Stimulated activated CD4-positive, alpha-beta T cell treated with anti-CD3 and anti-CD28 coated beads, Interleukin-2, amount 100 ng/mL, for 4 hours (primary cell): Measurements from ENCODE around the gene MIOS.

ENCODE experiments used
- DNase-seq: peaks from one replicate; pipeline ENCODE4 v3.0.0-alpha.2; 2020; ENCODE audit warnings: low read depth

Gene MIOS

DNA sequence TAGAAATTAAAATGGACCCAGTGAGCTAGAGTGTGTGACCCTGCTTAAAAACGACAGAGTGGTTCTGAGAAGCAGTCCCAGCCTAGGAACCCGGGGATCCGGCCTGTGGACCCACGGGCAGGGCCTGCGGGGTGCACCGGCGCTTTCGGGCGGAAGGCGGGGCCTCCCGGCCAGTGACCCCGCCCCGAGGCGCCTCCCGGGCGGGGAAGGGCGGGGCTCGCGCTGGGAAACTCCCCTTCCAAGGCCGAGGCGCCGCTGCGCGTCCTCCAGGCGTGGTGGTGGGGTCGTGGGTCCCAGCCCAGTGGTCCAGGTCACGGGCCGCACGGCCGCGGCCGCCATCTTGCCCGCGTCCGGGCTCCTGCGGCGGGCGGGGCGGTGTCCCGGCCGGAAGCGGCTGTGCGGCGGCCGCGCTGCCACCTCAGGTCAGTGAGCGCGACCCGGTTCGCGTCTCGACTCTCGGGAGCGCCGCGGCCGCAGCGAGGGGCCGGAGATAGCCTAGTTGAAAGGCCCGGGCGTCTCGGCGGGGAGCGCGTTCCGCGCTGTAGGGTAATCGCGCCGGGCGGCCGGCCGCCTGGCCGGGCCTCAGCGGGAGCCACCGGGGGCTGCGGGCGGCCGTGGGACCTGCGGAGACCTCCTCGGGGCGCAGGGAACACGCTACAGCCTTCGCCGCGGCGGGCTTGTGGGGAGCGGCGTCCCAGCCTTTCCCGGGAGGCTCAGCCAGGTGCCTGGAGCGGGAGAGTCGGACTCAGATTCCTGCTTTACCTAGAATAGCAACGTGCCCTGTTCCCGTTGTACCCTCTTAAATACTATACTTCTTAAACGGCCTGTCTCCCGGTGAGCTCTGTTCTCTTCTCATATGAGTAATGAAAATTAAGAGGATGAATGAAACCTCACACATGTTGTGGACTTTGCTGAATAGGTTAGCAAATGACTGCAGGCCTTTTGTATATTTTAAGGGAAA lies at the start of gene MIOS:
Gene MIOS, plus strand, starts transcription at position 234 of the 961 bp plus-strand sequence. CDS start 5,592 bp downstream, outside the sequence.
- peak; percentile 73 for DNase-seq

DNA sequence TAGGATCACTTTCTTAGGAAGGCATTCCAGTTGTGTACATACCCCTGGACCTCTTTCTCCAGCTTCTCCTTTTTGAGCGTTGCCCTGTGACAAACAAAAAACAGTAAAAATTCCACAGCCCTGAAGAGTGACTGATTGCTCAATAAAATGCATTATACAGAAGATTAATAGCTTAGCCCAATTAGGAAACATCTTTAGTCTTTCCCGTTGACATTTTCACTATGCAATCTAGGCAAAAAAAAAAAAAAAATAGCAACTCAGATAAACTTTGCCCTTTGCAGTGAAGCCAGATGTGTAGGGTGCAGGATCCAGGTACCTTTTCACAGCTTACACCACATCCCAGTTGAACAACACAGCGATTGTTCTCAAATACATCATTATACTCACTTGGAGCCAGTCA lies 48.9 kb upstream of the MIOS start:
- no peak for DNase-seq

DNA sequence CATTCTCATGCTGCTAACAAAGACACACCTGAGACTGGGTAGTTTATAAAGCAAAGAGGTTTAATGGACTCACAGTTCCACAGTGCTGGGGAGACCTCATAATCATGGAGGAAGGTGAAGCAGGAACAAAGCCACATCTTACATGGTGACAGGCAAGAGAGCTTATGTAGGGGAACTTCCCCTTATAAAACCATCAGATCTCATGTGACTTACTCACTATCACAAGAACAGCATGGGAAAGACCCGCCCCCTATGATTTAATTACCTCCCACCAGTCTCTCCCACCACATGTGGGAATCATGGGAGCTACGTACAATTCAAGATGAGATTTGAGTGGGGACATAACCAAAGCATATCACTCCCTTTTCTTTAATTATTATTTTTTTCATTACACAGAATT lies 47.6 kb upstream of the MIOS start:
- DNase-seq, result no peak

DNA sequence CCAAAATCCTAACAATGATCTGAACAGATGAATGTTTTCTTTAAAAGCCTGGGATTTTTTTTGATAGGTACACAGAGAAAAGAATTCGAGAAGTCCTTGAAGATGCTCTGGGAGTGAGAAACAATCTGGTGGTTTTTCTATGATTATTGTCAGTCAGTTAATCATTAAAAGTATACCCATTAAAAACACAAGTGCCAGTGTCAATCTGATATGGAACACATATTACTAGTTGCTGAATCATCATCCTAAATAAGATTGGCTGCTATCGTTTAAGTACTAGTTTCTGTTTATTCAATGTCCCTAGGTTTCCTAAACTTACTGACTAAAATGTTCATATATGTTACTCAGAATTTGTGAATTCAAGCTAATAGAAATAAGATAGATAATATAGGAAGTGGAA lies 47.2 kb upstream of the MIOS start:
- DNase-seq, result no peak

DNA sequence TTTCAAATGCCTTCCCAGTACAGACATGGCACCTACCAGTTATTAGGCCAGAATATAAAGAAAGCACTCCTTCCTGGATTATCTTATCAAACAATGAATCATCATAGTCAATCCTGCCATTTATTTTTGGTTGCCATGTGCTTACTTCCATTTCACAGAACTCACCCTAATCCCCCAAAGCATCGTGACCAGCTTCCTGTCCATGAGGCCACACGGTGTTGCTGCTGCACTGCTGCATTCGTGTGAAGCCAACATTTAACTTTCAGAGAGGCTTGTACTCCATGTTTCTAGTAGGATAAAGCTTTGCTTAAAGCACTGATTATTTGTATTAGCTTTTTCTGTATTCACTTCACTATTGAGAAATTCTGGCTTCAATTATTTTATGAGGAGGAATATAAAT lies 45.4 kb upstream of the MIOS start:
- no peak for DNase-seq

DNA sequence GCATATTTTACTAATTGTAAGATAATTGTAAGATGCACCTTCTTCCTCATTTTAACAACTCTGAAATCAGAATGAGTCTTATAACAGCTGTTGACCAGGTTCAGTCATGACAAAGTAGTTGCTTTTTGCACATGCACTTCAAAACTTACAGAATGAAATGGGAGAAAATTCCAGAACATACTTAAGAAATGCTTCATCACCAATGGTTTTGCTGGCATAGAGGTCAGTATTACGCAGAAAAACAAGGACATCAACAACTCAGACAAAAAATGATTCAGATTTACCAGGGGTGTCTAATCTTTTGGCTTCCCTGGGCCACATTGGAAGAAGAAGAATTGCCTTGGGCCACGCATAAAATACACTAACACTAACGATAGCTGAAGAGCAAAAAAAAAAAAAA lies 44.3 kb upstream of the MIOS start:
- no peak for DNase-seq

DNA sequence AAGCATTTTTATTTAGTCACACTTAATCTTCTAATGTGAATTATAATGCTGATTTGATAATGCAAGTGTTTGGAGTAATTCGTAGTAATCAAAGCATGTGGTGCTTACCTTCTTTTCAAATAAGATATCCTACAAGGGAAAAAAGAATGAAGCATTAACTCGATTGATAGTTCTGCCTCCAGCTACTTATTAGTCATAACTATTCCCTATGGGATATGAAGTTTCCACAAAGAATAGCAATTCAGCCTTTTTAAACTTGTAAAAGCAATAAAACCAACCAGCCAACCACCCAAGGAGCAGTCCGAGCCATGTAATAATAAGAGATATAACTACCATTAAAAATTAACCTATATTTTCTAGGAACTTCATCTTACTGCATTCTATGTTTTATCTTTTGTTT lies 42.6 kb upstream of the MIOS start:
- no peak for DNase-seq

DNA sequence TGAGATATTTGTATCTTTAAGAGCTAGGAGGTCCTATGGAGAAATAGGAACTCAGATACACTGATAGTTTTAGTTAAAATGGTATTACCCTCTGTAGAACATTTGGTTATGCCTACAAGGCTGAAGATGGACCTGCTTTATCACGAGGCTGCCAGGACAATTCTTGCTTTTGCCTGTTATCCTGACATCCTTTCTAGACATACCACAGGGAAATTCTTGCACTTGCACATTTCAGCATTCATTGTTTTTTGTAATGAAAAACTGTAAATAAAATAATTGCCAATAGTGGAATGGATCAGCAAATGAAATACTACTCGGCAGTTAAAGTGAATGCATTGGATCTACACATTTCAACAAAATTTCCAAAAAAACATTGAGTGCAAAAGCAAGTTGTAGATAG lies 40.7 kb upstream of the MIOS start:
- no peak for DNase-seq

DNA sequence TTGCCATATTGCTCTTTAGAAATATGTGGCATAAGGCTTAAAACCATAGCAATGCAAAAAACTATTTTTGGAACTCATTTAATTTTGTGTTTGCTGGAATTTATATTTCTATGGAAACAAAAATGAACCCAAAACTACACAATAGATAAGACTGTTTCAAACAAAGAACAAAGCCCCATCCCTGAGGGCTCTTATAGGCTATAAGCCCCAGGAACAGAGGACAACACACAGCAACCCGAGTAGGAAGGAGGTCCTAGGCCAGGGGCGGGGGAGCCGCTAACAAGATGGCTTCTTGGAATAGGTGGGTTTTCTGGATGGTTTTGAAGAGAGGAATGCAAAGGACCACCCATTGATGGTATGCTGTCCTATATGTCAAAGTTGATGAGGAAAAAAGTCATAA lies 39.6 kb upstream of the MIOS start:
- DNase-seq, result no peak

DNA sequence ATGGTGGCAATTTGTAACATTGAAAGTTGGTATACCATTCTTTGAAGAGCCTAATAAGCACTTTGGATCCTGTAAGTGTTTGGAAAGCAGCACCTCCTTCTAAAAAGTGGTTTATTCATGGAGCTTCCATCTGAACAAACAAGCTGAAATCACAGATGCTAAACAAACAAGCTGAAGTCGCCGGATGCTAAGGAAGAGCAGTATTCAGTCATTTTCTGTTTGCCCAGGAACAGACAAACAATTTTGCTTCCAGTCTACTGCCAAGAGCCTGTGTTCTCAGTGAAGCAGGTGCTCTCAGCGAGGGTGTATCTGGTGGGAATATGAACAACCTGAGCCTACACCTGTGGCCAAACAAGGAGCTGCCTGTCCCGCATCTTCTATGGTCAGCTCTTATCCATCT lies 37.4 kb upstream of the MIOS start:
- DNase-seq, result no peak

DNA sequence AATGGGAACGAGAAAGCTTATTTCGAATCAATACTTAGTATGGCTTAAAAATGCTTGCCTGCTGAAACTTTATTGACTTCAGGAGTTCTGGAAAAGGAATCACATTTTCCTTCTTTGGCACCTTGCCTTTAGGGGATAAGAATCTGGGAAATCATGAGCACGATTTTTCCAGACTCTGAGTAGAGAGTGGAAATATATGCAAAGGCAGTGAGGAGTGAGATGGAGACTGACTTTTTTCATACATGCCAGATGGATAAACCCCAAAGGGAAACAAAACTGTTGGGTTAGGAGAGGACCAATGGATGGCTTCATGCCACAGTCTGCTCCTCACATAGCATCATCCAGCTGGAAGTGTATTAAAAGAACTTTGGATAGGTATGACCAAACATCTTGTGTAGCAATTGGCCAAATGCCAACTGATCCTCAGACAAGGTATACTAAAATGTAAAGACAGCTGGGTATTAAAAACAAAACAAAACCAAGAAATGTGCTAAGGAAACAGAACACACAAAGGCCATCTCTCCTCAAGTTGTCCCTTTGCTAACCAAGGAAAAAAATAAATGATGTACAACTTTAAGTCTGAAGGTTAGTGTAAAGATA lies 32.8 kb upstream of the MIOS start:
- DNase-seq, result no peak

DNA sequence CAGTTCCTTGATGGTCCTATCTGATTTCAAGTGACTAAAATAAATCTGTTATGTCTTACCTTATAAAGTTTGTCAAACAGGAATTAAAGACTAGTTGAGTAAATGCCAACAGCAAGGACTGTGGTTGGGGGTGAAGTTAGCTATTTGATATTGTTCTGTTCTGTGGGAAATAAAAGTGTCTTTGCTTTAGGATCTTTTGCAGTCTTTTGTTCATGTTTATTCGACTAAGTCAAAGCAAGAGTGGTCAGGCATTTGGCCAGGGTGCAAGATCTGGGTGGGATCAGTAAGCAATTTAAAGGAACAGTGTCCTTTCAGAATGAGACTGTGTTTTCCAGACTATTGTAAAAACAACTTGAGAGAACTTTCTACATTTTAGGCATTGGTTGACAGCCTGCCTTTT lies 31.0 kb upstream of the MIOS start, which contains the start of gene COL28A1:
Gene COL28A1, minus strand, starts transcription at position 183 of the 400 bp plus-strand sequence. CDS start 2,998 bp downstream, outside the sequence.
- no peak for DNase-seq

DNA sequence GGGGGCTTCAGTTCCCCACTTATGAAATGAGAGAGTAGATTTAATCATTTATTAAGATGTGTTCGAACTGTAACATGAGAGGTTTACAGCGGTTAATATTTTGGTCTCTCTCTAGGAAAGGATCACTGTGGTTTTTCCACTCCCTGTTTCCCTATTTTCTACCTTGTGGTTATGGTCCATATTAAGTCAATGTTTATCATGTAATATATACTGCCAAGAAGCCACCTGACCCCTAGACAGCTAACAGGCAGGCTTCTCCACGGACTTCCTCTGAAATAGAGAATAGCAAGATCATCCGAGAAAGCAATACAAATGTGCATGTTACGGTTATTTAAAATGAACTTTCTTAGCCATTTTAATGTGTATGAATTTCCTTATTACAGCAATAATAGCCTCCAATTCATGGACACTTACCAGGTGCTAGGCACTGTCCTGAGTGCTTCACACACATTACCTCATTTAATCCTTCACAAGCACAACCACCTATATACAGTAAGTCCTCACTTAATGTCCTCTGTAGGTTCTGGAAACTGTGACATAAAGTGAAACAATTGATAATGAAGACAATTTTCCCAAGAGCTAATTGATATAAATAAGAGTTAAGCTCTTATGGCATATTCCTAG lies 30.2 kb upstream of the MIOS start:
- DNase-seq, result no peak

DNA sequence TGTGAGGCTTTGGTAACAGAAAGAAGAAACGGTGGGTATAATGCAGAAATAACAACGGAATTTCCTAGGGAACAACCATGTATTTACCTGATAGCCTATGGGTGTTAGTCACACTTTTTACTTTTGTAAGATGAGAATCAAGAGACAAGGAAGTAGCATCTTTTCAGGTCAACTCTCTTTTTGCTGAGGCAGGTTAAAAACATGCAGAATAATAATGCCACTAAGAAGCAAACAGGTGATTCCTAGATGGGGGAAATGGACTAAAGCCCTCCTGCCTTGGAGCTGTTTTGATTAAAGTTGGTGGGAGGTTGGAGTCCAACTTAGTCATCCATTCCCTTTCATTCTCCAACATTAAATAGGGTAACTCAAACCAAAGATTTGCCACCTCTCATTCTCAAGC lies 29.0 kb upstream of the MIOS start:
- DNase-seq, result no peak

DNA sequence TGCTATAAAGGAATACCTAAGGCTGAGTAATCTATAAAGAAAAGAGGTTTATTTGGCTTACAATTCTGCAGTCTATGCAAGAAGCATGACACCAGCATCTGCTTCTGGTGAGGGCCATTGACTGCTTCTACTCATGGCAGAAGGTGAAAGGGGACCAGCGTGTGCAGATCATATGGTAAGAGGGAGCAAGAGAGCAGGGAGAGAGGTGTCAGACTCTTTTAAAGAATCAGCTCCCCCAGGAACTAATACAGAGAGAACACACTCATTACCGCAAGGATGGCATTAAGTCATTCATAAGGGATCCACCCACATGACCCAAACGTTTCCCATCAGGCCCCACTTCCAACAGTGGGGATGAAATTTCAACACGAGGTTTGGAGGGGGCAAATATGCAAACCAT lies 27.5 kb upstream of the MIOS start:
- no peak for DNase-seq

DNA sequence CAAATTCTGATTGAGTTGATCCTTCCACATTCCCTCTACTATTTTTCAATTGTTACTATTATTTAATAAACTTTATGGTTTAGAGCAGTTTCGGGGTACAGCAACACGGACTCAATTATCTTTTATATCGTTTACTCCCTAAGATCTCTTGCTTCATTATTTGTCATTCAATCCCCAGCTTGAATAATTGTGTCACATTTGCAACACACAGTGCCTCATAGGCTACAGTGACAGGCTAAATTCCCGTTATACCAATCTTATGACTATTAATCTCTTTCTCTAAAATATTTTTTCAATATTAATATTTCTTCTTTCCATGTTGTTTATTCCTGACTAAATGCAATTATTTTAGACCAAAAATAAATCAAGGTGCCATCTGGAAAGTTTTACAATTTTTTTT lies 27.0 kb upstream of the MIOS start:
- DNase-seq, result no peak

DNA sequence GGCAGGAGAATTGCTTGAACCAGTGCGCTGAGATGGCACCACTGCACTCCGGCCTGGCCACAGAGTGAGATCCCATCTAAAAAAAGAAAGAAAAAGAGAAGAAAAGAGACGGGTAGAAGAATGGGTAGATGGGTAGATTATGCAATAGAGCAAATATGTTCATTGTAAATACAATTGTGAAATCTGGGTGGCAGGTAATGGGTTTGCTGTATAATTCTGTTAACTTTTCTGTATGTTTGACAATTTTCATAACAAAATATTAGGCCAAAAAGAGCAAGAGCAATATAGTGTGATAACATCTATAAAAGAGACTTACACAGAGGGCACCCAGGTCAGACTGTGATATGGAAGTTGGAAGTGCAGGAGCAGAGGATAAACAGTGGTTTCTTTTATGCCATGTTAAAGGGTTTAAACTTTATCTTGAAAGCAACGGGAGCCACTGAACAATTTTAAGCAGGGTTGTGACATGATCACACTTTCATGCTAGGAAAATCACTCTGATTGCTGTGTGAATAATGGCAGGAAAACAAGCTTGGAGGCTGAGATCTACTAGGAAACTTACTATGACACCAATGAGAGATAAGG lies 24.3 kb upstream of the MIOS start:
- no peak for DNase-seq

DNA sequence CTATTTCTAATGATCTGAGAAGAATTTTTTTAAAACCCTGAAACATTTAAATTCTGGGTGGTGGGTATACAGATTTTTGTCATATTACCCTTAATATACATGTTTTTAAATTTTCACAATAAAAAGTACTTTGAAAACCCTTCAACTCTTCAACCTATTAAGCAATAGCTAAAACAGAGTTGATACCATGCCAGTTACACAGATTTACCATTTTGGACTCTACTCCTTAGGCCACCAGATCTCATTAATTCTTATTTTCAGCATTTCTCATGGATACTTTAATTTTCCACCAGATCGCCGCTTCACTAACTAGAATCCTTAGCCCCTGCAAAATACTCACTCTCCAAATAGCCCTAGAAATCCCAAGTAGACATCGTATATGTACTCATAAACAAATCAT lies 18.3 kb upstream of the MIOS start:
- no peak for DNase-seq

DNA sequence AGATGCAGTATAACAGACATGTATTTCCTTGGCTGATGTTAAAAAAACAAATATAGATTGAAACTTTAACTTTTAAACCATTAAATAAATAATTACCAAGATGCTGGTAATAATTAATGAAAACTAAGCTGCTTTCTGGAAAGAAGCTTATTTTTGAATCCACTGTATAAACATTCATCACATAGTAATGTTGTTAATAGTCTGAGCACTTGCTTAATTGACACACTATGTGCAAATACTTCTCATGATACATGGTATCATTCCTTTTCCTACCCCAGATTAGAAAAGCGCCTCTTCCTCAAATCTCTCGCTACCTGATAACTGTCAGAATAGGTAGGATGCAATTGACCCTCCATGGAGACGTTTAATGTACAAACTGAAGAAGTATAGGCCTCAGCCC lies 16.0 kb upstream of the MIOS start:
- no peak for DNase-seq

DNA sequence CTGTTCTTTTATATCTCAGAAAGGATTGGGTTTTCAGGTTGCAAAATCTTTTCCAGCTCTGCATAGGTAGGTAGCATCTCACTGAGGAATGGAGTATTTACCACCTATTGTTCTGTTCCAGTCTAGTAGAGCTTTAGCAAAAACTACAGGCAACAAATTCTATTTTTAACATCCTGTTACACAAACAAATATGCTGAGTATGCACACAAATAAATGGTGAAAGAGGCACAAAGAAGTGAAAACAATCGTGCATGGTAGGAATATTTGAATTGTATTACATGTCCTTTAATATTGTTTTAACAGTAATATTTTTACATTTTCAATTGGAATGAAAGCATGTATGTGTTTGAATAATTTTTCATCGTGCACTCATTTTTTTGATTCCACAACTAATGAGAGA lies 14.5 kb upstream of the MIOS start:
- no peak for DNase-seq

DNA sequence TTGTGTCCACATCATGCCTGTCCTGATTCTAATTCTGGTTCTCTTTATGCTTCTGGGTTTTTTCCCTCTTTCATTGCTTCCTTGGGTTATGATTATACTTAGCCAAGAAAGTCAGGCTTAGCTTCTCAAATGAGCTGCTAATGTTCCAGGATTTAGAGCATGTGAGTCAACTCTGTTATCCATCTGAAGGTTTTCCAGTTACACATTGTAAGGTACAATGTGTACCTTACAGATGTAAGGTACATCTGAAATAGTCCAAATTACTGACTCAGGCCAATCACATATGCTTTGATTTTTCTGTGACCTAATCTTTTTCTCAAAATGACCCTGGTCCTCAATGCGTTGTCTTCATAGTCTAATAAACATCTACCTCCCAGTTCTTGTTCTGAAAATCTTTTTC lies 13.3 kb upstream of the MIOS start:
- no peak for DNase-seq

DNA sequence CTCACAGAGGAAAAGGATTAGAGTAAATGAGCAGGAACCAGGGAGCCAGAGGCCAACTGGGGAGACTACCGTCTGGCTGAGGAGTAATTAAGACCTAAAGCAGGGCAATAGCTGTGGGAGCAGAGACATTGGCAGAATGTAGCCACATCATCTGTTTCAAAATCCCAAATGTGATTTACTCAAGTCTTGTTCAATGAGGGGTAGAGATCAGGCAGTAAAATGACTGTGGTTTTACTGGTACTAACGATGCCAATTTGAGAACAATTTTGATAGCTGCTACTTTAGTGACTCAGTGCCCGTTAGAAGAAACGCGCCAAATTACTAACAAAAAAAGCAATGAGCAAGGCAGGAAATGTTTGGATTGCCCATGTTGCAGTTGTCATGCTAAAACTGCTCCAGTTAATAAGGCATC lies 12.7 kb upstream of the MIOS start:
- no peak for DNase-seq
